Measurements from ENCODE around the gene PDE6B. TPM values are rescaled to one million over a fixed set of nuclear protein-coding genes. Genes with fewer than 3 reads are reported as not detected.

PDE6B gene
- total and polyA plus RNA-seq, 2 experiments from 2014 or later = 17.3 to 26.1 TPM

DNA sequence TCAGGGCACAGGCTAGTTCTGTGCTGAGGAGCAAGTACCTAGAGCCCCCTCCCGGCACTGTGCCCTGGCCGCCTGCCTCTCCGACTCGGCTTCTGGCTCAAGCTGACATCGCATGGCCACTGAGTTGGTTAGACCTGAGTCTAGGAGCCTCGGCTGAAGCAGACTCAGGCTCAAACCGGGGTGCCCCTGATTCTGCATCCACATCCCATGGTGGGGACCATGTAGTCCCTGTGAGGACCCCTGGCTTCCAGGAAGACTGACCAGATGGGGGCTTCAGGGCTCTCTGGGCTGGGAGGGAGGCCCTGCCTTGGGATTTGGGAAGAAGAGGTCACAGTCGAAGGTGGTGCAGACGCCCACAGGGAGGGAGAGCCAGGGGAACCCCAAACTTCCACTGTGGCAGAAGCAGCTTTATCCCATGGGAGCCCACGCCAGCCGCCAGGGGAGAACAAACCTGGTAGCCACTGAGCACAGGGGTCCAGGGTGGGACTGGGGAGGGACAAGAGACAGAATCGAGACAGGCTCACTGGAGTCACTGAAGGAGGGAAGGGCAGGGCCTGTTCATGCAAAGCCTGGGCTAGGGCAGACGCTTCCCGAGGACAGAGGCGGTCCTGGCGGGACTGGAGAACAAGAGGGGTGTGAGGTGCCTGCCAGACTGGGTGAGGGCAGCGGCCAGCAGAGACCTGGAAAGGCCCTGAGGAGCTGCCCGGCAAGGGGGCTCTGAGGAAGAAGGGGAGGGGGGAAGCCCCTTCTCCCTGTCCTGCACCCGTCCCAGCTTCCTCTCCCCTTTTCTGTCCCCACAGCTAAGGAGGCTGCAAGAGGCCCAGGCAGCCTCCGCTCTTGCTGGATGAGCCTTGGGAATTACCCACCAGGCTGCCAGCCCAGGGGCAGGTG is 1.1 kb downstream of the PDE6B start:
- Histone ChIP-seq H3K4me3 (no peak overlapping the region), H3K9me2 (replicated peaks; ENCODE audit: insufficient read depth) (no peaks in the 10 kb centered on the region), H3K27ac (no peak overlapping the region), H3K27me3 (no peaks in the 10 kb centered on the region), H2AFZ (no peak overlapping the region), H3K36me3 (replicated peaks; ENCODE audit: insufficient read depth, low read depth) (no peaks in the 10 kb centered on the region), H3K9me3 (ENCODE audit: low read depth) (no peaks in the 10 kb centered on the region), H3K79me2 (no peaks in the 10 kb centered on the region), H4K20me1 (ENCODE audit: insufficient read depth, poor library complexity, severe bottlenecking) (no peaks in the 10 kb centered on the region), H3K4me1 (ENCODE audit: insufficient read depth) (no peaks in the 10 kb centered on the region), H3K4me2 (no peak overlapping the region)
- 87% methylated on average over 19 of the region's 20 CpGs for WGBS (ENCODE audit: low lambda C conversion rate, missing lambda C conversion rate)
- no peak for DNase-seq (ENCODE audit: low spot score)
- TF ChIP-seq, protein P1, sequence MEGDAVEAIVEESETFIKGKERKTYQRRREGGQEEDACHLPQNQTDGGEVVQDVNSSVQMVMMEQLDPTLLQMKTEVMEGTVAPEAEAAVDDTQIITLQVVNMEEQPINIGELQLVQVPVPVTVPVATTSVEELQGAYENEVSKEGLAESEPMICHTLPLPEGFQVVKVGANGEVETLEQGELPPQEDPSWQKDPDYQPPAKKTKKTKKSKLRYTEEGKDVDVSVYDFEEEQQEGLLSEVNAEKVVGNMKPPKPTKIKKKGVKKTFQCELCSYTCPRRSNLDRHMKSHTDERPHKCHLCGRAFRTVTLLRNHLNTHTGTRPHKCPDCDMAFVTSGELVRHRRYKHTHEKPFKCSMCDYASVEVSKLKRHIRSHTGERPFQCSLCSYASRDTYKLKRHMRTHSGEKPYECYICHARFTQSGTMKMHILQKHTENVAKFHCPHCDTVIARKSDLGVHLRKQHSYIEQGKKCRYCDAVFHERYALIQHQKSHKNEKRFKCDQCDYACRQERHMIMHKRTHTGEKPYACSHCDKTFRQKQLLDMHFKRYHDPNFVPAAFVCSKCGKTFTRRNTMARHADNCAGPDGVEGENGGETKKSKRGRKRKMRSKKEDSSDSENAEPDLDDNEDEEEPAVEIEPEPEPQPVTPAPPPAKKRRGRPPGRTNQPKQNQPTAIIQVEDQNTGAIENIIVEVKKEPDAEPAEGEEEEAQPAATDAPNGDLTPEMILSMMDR (IDR thresholded peaks at IDR 0.05; ENCODE audit: poor library complexity) = no peak
- no peak for TF ChIP-seq EZH2 (IDR thresholded peaks at IDR 0.05; ENCODE audit: borderline replicate concordance)
- TF ChIP-seq EZH2phosphoT487 (IDR thresholded peaks at IDR 0.05; ENCODE audit: low read depth, severe bottlenecking, unreplicated experiment) = no peak

- no peak for TF ChIP-seq EZH2 (IDR thresholded peaks at IDR 0.05; ENCODE audit: borderline replicate concordance)
- no peak overlapping the region for H3K4me2 ChIP-seq
- H3K4me1 ChIP-seq (ENCODE audit: insufficient read depth) = no peaks in the 10 kb centered on the region
- no peaks in the 10 kb centered on the region for H3K27me3 ChIP-seq
- H3K79me2 ChIP-seq = no peaks in the 10 kb centered on the region
- H4K20me1 ChIP-seq (ENCODE audit: insufficient read depth, poor library complexity, severe bottlenecking) = no peaks in the 10 kb centered on the region
- no peaks in the 10 kb centered on the region for H3K9me2 ChIP-seq (replicated peaks; ENCODE audit: insufficient read depth)
- DNase-seq (ENCODE audit: low spot score) = no peak
- WGBS (ENCODE audit: low lambda C conversion rate, missing lambda C conversion rate) = 82% methylated on average over 12 of the region's 15 CpGs
- H2AFZ ChIP-seq = no peak overlapping the region
- H3K4me3 ChIP-seq = no peak overlapping the region
- H3K36me3 ChIP-seq (replicated peaks; ENCODE audit: insufficient read depth, low read depth) = no peaks in the 10 kb centered on the region
- H3K27ac ChIP-seq = no peak overlapping the region
- no peaks in the 10 kb centered on the region for H3K9me3 ChIP-seq (ENCODE audit: low read depth)
These were observed 2.2 kb downstream of the PDE6B start for GRCh38 chr4:627347-628125.

DNA sequence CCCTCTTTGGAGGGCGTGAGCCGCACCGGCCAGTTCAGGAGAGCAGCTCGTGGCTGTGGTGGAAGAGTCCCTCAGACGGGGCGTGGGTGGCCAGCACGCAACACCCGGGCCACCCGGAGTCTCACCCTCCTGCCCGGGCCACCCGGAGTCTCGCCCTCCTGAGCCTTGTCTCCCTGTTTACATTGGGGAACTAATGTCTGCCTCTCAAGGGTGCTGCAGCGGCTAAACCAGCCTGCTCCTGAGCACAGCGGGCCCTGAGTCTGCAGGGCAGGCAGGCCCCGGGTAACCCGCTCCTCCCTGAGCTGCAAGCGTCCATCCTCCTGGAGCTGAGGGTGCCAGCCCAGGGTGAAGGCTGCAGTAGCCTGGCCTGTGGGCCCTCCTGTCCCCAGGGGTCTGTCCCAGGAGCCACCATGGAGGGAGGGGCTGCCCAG is 3.0 kb downstream of the PDE6B start:
- TF ChIP-seq, protein P1 (IDR thresholded peaks at IDR 0.05; ENCODE audit: poor library complexity) = no peak
- TF ChIP-seq EZH2phosphoT487 (IDR thresholded peaks at IDR 0.05; ENCODE audit: low read depth, severe bottlenecking, unreplicated experiment) (no peak), EZH2 (IDR thresholded peaks at IDR 0.05; ENCODE audit: borderline replicate concordance) (no peak)
- Histone ChIP-seq H3K4me1 (ENCODE audit: insufficient read depth) (no peaks in the 10 kb centered on the region), H3K4me2 (no peak overlapping the region), H3K27ac (no peak overlapping the region), H2AFZ (no peak overlapping the region), H3K36me3 (replicated peaks; ENCODE audit: insufficient read depth, low read depth) (no peaks in the 10 kb centered on the region), H3K9me2 (replicated peaks; ENCODE audit: insufficient read depth) (no peaks in the 10 kb centered on the region), H4K20me1 (ENCODE audit: insufficient read depth, poor library complexity, severe bottlenecking) (no peaks in the 10 kb centered on the region), H3K79me2 (no peaks in the 10 kb centered on the region), H3K27me3 (no peaks in the 10 kb centered on the region), H3K9me3 (ENCODE audit: low read depth) (no peaks in the 10 kb centered on the region), H3K4me3 (no peak overlapping the region)
- DNase-seq (ENCODE audit: low spot score) = no peak
- 90% methylated on average over 17 of the region's 17 CpGs for WGBS (ENCODE audit: low lambda C conversion rate, missing lambda C conversion rate)
